ENCODE data around the gene MAPKAPK3.

MAPKAPK3 gene

DNA sequence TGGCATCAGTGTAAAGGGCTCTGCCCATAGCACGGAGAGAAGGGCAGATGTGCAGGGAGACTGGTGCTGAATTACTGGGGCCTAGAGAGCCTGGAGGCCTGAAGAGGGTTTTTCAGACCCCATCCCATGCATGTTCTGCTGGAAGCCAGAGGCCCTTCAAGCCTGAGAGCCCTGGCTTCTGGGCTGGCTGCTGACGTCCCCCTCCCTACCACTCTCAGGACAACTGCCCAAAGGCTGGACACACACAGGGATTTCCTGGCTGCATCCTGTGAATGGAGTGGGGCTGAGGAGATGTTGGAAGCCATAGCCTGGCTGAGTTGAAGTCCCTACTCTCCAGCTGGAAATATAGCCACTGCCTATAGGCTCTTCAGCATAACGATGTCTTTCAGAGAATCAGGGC lies 40.9 kb downstream of the MAPKAPK3 start:
- H3K9me3 ChIP-seq (ENCODE audit: control insufficient read depth, insufficient read depth, low read length), result no peaks in the 10 kb centered on the region
- no peaks in the 10 kb centered on the region for H4K20me1 ChIP-seq (ENCODE audit: control insufficient read depth, insufficient read depth, low read depth, low read length)
- no peak overlapping the region for H3K4me2 ChIP-seq (ENCODE audit: low read length)
- no peak overlapping the region for H3K4me3 ChIP-seq (ENCODE audit: low read length)
- TF ChIP-seq EZH2phosphoT487 (IDR thresholded peaks at IDR 0.05; ENCODE audit: borderline replicate concordance, low read length), result no peak
- TF ChIP-seq, protein P1, sequence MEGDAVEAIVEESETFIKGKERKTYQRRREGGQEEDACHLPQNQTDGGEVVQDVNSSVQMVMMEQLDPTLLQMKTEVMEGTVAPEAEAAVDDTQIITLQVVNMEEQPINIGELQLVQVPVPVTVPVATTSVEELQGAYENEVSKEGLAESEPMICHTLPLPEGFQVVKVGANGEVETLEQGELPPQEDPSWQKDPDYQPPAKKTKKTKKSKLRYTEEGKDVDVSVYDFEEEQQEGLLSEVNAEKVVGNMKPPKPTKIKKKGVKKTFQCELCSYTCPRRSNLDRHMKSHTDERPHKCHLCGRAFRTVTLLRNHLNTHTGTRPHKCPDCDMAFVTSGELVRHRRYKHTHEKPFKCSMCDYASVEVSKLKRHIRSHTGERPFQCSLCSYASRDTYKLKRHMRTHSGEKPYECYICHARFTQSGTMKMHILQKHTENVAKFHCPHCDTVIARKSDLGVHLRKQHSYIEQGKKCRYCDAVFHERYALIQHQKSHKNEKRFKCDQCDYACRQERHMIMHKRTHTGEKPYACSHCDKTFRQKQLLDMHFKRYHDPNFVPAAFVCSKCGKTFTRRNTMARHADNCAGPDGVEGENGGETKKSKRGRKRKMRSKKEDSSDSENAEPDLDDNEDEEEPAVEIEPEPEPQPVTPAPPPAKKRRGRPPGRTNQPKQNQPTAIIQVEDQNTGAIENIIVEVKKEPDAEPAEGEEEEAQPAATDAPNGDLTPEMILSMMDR (IDR thresholded peaks at IDR 0.05; ENCODE audit: low read depth, low read length, poor library complexity, severe bottlenecking), result no peak
- no peaks in the 10 kb centered on the region for H3K27me3 ChIP-seq (ENCODE audit: control insufficient read depth, low read length)
- H3F3A ChIP-seq (ENCODE audit: control insufficient read depth, insufficient read depth), result no peaks in the 10 kb centered on the region
- no peaks in the 10 kb centered on the region for H3K9me2 ChIP-seq (replicated peaks; ENCODE audit: control insufficient read depth, low read length)
- H3K4me1 ChIP-seq (ENCODE audit: control insufficient read depth, low read length), result no peaks in the 10 kb centered on the region
- no peaks in the 10 kb centered on the region for H3K36me3 ChIP-seq (ENCODE audit: control insufficient read depth, low read length)
- no peaks in the 10 kb centered on the region for H3K79me2 ChIP-seq (ENCODE audit: control insufficient read depth, low read length)
- no peak overlapping the region for H3K27ac ChIP-seq (ENCODE audit: low read depth, low read length)

- TF ChIP-seq EZH2phosphoT487 (IDR thresholded peaks at IDR 0.05; ENCODE audit: borderline replicate concordance, low read length), result no peak
- TF ChIP-seq, protein P1 (IDR thresholded peaks at IDR 0.05; ENCODE audit: low read depth, low read length, poor library complexity, severe bottlenecking), result no peak
- H3K4me2 ChIP-seq (ENCODE audit: low read length), result no peak overlapping the region
- no peak overlapping the region for H3K4me3 ChIP-seq (ENCODE audit: low read length)
- H4K20me1 ChIP-seq (ENCODE audit: control insufficient read depth, insufficient read depth, low read depth, low read length), result no peaks in the 10 kb centered on the region
- H3K4me1 ChIP-seq (ENCODE audit: control insufficient read depth, low read length), result no peaks in the 10 kb centered on the region
- no peaks in the 10 kb centered on the region for H3K9me3 ChIP-seq (ENCODE audit: control insufficient read depth, insufficient read depth, low read length)
- H3K27me3 ChIP-seq (ENCODE audit: control insufficient read depth, low read length), result no peaks in the 10 kb centered on the region
- no peaks in the 10 kb centered on the region for H3K79me2 ChIP-seq (ENCODE audit: control insufficient read depth, low read length)
- no peak overlapping the region for H3K27ac ChIP-seq (ENCODE audit: low read depth, low read length)
- H3K9me2 ChIP-seq (replicated peaks; ENCODE audit: control insufficient read depth, low read length), result no peaks in the 10 kb centered on the region
- no peaks in the 10 kb centered on the region for H3F3A ChIP-seq (ENCODE audit: control insufficient read depth, insufficient read depth)
- H3K36me3 ChIP-seq (ENCODE audit: control insufficient read depth, low read length), result no peaks in the 10 kb centered on the region
Observed at GRCh38 chr3:50658416-50658815, 41.5 kb downstream of the MAPKAPK3 start.

- no peaks in the 10 kb centered on the region for H4K20me1 ChIP-seq (ENCODE audit: control insufficient read depth, insufficient read depth, low read depth, low read length)
- H3K79me2 ChIP-seq (ENCODE audit: control insufficient read depth, low read length), result no peaks in the 10 kb centered on the region
- H3K4me3 ChIP-seq (ENCODE audit: low read length), result no peak overlapping the region
- H3K4me1 ChIP-seq (ENCODE audit: control insufficient read depth, low read length), result no peaks in the 10 kb centered on the region
- TF ChIP-seq, protein P1 (IDR thresholded peaks at IDR 0.05; ENCODE audit: low read depth, low read length, poor library complexity, severe bottlenecking), result no peak
- no peaks in the 10 kb centered on the region for H3K27me3 ChIP-seq (ENCODE audit: control insufficient read depth, low read length)
- no peaks in the 10 kb centered on the region for H3K36me3 ChIP-seq (ENCODE audit: control insufficient read depth, low read length)
- no peak overlapping the region for H3K27ac ChIP-seq (ENCODE audit: low read depth, low read length)
- H3K9me3 ChIP-seq (ENCODE audit: control insufficient read depth, insufficient read depth, low read length), result no peaks in the 10 kb centered on the region
- H3K4me2 ChIP-seq (ENCODE audit: low read length), result no peak overlapping the region
- no peaks in the 10 kb centered on the region for H3F3A ChIP-seq (ENCODE audit: control insufficient read depth, insufficient read depth)
- no peaks in the 10 kb centered on the region for H3K9me2 ChIP-seq (replicated peaks; ENCODE audit: control insufficient read depth, low read length)
Observed at GRCh38 chr3:50658831-50659230, 41.9 kb downstream of the MAPKAPK3 start.

- Histone ChIP-seq H3K4me3 (ENCODE audit: low read length) (no peak overlapping the region), H3K4me1 (ENCODE audit: control insufficient read depth, low read length) (no peaks in the 10 kb centered on the region), H4K20me1 (ENCODE audit: control insufficient read depth, insufficient read depth, low read depth, low read length) (no peaks in the 10 kb centered on the region), H3K4me2 (ENCODE audit: low read length) (no peak overlapping the region), H3F3A (ENCODE audit: control insufficient read depth, insufficient read depth) (no peaks in the 10 kb centered on the region), H3K9me3 (ENCODE audit: control insufficient read depth, insufficient read depth, low read length) (no peaks in the 10 kb centered on the region), H3K27ac (ENCODE audit: low read depth, low read length) (no peak overlapping the region), H3K79me2 (ENCODE audit: control insufficient read depth, low read length) (no peaks in the 10 kb centered on the region), H3K36me3 (ENCODE audit: control insufficient read depth, low read length) (no peaks in the 10 kb centered on the region), H3K9me2 (replicated peaks; ENCODE audit: control insufficient read depth, low read length) (no peaks in the 10 kb centered on the region), H3K27me3 (ENCODE audit: control insufficient read depth, low read length) (no peaks in the 10 kb centered on the region)
- no peak for TF ChIP-seq EZH2phosphoT487 (IDR thresholded peaks at IDR 0.05; ENCODE audit: borderline replicate concordance, low read length)
- TF ChIP-seq, protein P1 (IDR thresholded peaks at IDR 0.05; ENCODE audit: low read depth, low read length, poor library complexity, severe bottlenecking), result no peak
Observed at GRCh38 chr3:50660386-50660785, 43.4 kb downstream of the MAPKAPK3 start.

All from DOHH2 (cell line).